Chondrocyte (in vitro differentiated cells): ENCODE data around the gene CSTF1. TPM values are rescaled to one million over a fixed set of nuclear protein-coding genes. Genes with fewer than 3 reads are reported as not detected.

Experiments used
- DNase-seq: peaks from one replicate; pipeline ENCODE4 v3.0.0; 2021; ENCODE audit warnings: mixed read lengths, low spot score
- H3K27ac Mint-ChIP-seq: one replicate; pipeline ENCODE4 v1.8.0; 2021; ENCODE audit warnings: mild to moderate bottlenecking, moderate library complexity, mixed read lengths; ENCODE audit not compliant: unreplicated experiment
- H3K27me3 Mint-ChIP-seq: 2 replicates; pipeline ENCODE4 v1.8.0; 2021; ENCODE audit warnings: low read depth, mixed read lengths
- H3K36me3 Mint-ChIP-seq: 2 replicates; pipeline ENCODE4 v1.8.0; 2021; ENCODE audit warnings: low read depth, mixed read lengths
- H3K4me1 Mint-ChIP-seq: 2 replicates; pipeline ENCODE4 v1.8.0; 2021; ENCODE audit warnings: low read depth, mild to moderate bottlenecking, mixed read lengths
- H3K4me3 Mint-ChIP-seq: one replicate; pipeline ENCODE4 v1.8.0; 2021; ENCODE audit warnings: mild to moderate bottlenecking, moderate library complexity, mixed read lengths; ENCODE audit not compliant: unreplicated experiment
- H3K9me3 Mint-ChIP-seq: 2 replicates; pipeline ENCODE4 v1.8.0; 2021; ENCODE audit warnings: low read depth, mixed read lengths
- total RNA-seq: library from RNA; stranded (reverse); gene quantifications from 3 replicates; pipeline ENCODE4 v1.2.1, GENCODE V29; 2021
- TF ChIP-seq, protein P1 (sequence below): fragments of 200-600 bp; sonication (generic); IDR thresholded peaks from 2 replicates; pipeline ENCODE4 v1.5.0; 2021; ENCODE audit warnings: antibody characterized with exemption, mild to moderate bottlenecking, moderate library complexity

The CSTF1 gene
- total RNA-seq, 1 donor from 2014 or later: 26.0 TPM

DNA sequence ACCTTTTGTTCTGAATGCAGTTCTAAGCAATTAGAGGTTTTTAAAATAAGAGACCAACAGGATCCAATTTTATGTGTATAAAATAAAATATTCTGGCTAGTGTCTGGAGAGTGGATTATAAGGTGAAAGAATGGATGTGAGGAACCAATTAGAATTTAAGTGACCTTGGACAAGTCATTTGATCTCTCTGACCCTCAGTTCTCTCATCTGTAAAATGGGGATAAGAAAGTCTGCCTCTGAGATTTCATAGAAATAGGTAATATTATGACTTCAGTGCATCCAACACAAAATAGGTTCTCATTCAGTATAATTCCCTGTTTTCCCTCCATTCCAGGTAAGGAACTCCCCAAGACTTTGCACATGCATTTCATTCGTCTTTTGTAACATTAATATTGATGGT lies 38.5 kb downstream of the CSTF1 start:
- Mint-ChIP-seq H3K4me3 (no peak overlapping the region), H3K4me1 (peaks cover 22% of the 10 kb centered on the region), H3K36me3 (no peaks in the 10 kb centered on the region), H3K27me3 (no peaks in the 10 kb centered on the region), H3K27ac (no peak overlapping the region), H3K9me3 (no peaks in the 10 kb centered on the region)
- DNase-seq: no peak
- TF ChIP-seq, protein P1, sequence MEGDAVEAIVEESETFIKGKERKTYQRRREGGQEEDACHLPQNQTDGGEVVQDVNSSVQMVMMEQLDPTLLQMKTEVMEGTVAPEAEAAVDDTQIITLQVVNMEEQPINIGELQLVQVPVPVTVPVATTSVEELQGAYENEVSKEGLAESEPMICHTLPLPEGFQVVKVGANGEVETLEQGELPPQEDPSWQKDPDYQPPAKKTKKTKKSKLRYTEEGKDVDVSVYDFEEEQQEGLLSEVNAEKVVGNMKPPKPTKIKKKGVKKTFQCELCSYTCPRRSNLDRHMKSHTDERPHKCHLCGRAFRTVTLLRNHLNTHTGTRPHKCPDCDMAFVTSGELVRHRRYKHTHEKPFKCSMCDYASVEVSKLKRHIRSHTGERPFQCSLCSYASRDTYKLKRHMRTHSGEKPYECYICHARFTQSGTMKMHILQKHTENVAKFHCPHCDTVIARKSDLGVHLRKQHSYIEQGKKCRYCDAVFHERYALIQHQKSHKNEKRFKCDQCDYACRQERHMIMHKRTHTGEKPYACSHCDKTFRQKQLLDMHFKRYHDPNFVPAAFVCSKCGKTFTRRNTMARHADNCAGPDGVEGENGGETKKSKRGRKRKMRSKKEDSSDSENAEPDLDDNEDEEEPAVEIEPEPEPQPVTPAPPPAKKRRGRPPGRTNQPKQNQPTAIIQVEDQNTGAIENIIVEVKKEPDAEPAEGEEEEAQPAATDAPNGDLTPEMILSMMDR: no peak

- TF ChIP-seq, protein P1: no peak
- Mint-ChIP-seq H3K4me3 (no peak overlapping the region), H3K27ac (no peak overlapping the region), H3K9me3 (no peaks in the 10 kb centered on the region), H3K4me1 (peaks cover 22% of the 10 kb centered on the region), H3K27me3 (no peaks in the 10 kb centered on the region), H3K36me3 (no peaks in the 10 kb centered on the region)
- no peak for DNase-seq
Measured at GRCh38 chr20:56431471-56431870, 39.0 kb downstream of the CSTF1 start.

- no peak overlapping the region for H3K4me3 Mint-ChIP-seq
- no peak overlapping the region for H3K27ac Mint-ChIP-seq
- H3K36me3 Mint-ChIP-seq: no peaks in the 10 kb centered on the region
- H3K4me1 Mint-ChIP-seq: peaks cover 28% of the 10 kb centered on the region
- no peak for DNase-seq
- H3K9me3 Mint-ChIP-seq: no peaks in the 10 kb centered on the region
- H3K27me3 Mint-ChIP-seq: no peaks in the 10 kb centered on the region
- TF ChIP-seq, protein P1: no peak
Measured at GRCh38 chr20:56433221-56433879, 40.9 kb downstream of the CSTF1 start.

- no peaks in the 10 kb centered on the region for H3K36me3 Mint-ChIP-seq
- H3K9me3 Mint-ChIP-seq: no peaks in the 10 kb centered on the region
- no peaks in the 10 kb centered on the region for H3K27me3 Mint-ChIP-seq
- H3K4me1 Mint-ChIP-seq: peaks cover 31% of the 10 kb centered on the region
- TF ChIP-seq, protein P1: no peak
- H3K4me3 Mint-ChIP-seq: no peak overlapping the region
- H3K27ac Mint-ChIP-seq: no peak overlapping the region
- no peak for DNase-seq
Measured at GRCh38 chr20:56433880-56434255, 41.4 kb downstream of the CSTF1 start.

DNA sequence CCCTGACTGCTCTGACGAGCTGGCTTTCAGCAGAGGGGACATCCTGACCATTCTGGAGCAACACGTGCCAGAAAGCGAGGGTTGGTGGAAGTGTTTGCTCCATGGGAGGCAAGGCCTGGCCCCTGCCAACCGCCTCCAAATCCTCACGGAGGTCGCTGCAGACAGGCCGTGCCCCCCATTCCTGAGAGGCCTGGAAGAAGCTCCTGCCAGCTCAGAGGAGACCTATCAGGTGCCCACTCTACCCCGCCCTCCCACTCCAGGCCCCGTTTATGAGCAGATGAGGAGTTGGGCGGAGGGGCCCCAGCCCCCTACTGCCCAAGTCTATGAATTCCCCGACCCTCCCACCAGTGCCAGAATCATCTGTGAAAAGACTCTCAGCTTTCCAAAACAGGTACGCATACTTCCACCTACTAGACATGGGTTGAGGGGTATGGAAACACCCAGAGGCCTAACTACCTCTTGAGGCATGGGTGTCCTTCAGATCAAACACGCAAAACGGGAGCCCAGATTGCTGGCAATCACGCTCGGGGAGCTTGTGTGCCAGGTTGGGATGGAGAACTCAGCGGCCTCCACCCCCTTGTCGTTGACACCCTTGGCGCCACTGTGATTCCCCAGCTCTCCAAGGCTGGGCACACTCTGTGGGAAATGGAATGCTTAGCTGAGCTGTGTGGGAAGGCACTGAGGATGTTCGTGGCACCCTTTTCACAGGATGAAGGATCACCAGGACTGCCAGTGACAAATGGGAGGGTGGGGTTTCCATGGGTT lies 44.9 kb downstream of the CSTF1 start:
- Mint-ChIP-seq H3K27me3 (no peaks in the 10 kb centered on the region), H3K4me3 (no peak overlapping the region), H3K27ac (no peak overlapping the region), H3K9me3 (no peaks in the 10 kb centered on the region), H3K4me1 (peaks cover 49% of the 10 kb centered on the region), H3K36me3 (no peaks in the 10 kb centered on the region)
- DNase-seq: no peak
- TF ChIP-seq, protein P1: no peak
